NCI-H69 (cell line): ENCODE data around the gene STPG3.
A peak's percentile ranks its signal among the peaks of the same experiment; 100 is the strongest.

Source experiments
- DNase-seq: peaks from one replicate; lab custom pipeline; 2025; lab: John Stamatoyannopoulos, UW

STPG3 gene

DNA sequence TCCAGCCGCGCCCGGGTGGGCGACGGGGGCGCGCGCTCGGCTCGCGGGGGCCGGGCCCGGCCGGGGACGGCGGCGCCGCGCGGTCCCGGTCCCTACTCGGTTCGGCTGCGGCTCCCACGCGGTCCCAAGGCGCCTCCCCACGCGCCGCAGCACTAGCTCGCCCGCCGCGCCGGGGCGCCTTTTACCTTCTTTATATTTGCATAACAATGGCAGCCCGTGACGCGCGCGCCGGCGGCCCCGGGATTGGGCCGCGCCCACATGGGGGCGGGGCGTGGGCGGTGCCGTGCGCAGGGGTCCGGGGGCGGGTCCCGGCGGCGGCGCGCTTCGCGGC lies 51.0 kb downstream of the STPG3 start, which contains the start of gene NRARP:
NRARP (minus strand) TSS at position 154 of the 331 bp plus-strand sequence. CDS start 343 bp downstream, outside the sequence.
- DNase-seq = peak; percentile 97

DNA sequence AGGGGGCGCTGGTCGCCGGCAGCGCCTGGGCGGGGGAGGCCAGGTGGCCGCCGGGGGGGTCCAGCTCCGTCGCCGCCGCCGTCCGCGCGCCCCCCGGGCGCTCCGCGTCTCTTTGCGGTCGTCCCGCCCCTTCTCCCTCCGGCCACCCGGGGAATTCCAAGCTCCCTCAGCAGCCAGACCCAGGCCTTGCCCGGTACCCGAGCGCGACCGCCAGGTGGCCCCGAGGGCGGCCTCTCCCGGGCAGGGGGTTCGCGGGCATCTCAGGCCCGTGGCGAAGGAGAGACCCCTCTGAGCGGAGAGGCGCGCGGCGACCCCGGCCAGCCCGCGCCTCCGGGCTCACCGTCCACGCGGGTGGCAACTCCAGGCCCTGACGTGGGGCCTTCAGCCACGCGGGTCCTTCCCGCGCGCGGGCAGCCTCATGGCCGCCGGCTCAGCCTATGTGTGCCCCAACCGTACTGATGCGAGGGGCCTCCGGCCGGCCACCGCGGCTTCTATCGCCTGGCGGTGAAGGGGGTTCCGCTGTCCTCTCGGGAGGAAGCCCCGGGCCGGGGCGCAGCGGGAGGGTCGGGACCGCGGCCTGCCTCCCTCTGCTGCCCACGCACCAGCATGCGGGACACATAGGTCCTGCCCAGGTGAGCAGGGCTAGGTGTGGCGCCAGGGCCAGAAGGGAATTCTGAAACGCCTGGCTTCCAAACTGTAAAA lies 51.5 kb downstream of the STPG3 start:
- no peak for DNase-seq
